Duodenal mucosa (tissue), 2 donors: ENCODE measurements around the gene WNT8B.
A peak's percentile ranks its signal among the peaks of the same experiment; 100 is the strongest.

Source experiments
- H3K27ac ChIP-seq: one replicate; pipeline ENCODE4 v1.7.0; 2013; ENCODE audit warnings: low read depth, low read length
- H3K27me3 ChIP-seq, 2 donors: one replicate each; pipeline ENCODE4 v1.7.0; 2013; ENCODE audit warnings: low read length in 2 of 2, control low read depth in 1 of 2; ENCODE audit not compliant: insufficient read depth in 2 of 2, control insufficient read depth in 1 of 2
- H3K36me3 ChIP-seq, 2 donors: one replicate each; pipeline ENCODE4 v1.7.0; 2013; ENCODE audit warnings: low read length in 2 of 2, control low read depth in 1 of 2; ENCODE audit not compliant: insufficient read depth in 2 of 2, control insufficient read depth in 1 of 2
- H3K4me1 ChIP-seq, 2 donors: one replicate each; pipeline ENCODE4 v1.7.0; 2013; ENCODE audit warnings: low read length in 2 of 2, control low read depth in 1 of 2; ENCODE audit not compliant: insufficient read depth in 2 of 2, control insufficient read depth in 1 of 2
- H3K4me3 ChIP-seq, 2 donors: one replicate each; pipeline ENCODE4 v1.7.0; 2013; ENCODE audit warnings: low read length in 2 of 2, low read depth in 1 of 2
- H3K9ac ChIP-seq, 2 donors: one replicate each; pipeline ENCODE4 v1.7.0; 2013; ENCODE audit warnings: low read length in 2 of 2, low read depth in 1 of 2
- H3K9me3 ChIP-seq, 2 donors: one replicate each; pipeline ENCODE4 v1.7.0; 2013; ENCODE audit warnings: low read length in 2 of 2, control low read depth in 1 of 2; ENCODE audit not compliant: control insufficient read depth in 1 of 2

Gene WNT8B

DNA sequence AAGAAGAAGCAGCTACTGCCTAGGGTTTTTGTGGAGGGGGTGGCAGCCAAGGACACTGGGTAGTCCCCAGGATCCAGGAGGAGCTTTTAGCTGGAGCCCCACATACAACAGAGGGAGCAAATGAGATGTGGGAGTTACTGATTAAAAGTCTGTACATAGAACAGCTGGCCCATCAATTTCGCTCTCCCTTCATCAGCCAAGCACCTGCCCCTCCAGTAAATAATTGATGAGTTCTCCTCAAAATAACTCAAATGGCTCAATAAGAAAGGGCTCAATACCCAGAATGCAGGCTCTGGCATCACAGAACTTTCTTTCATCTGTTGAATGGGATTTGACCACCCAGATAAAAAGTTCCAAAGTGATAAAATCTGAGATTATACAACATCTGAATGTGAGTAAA lies 15.1 kb upstream of the WNT8B start:
- Histone ChIP-seq H3K36me3 (no peaks in the 10 kb centered on the region), H3K9me3 (peaks cover 0 to 4% of the 10 kb centered on the region in 2 donors), H3K9ac (no peak overlapping the region), H3K27me3 (peaks cover 4 to 7% of the 10 kb centered on the region in 2 donors), H3K27ac (no peak overlapping the region), H3K4me1 (no peaks in the 10 kb centered on the region), H3K4me3 (no peak overlapping the region)

DNA sequence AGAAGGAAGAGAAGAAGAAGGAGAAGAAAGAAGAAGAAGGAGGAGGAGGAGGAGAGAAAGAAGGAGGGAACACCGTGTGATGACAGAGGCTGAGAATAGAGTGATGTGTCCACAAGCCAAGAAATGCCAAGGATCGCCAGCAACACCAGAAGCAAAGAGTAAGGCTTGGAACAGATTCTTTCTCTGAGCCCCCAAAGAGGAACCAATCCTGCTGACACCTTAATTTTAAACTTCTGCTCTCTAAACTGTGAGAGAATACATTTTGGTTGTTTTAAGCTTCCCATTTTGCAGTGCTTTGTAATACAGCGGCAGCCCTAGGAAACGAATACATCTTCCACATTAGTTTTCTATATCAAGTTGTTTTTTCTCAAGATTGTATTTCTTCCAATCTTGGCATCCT lies 13.9 kb upstream of the WNT8B start:
- Histone ChIP-seq H3K9ac (no peak overlapping the region), H3K4me1 (no peaks in the 10 kb centered on the region), H3K9me3 (peaks cover 0 to 4% of the 10 kb centered on the region in 2 donors), H3K27me3 (peaks cover 4 to 7% of the 10 kb centered on the region in 2 donors), H3K27ac (no peak overlapping the region), H3K36me3 (no peaks in the 10 kb centered on the region), H3K4me3 (no peak overlapping the region)

DNA sequence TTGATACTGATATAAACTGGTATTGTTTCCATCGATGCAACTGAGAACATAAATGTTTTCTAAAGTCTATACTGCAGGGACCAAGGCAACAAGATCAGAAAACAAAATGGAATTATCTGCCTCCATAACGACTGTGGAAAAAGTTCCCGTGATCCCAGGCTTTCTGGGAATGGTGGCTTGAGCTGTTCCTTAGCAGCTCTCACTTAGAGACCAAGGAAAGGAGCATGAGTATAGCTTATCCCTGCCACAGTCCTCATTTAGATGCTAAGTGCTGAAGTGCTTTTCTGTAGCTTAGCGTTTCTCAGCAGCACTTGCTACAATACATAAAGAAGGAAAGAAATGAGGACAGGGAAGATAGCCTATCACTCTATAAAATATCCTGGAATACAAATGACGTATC lies 5.5 kb downstream of the WNT8B start:
- Histone ChIP-seq H3K27me3 (peaks cover 5 to 6% of the 10 kb centered on the region in 2 donors), H3K4me1 (no peaks in the 10 kb centered on the region), H3K9ac (no peak overlapping the region), H3K4me3 (no peak overlapping the region), H3K27ac (no peak overlapping the region), H3K9me3 (no peaks in the 10 kb centered on the region), H3K36me3 (no peaks in the 10 kb centered on the region)

DNA sequence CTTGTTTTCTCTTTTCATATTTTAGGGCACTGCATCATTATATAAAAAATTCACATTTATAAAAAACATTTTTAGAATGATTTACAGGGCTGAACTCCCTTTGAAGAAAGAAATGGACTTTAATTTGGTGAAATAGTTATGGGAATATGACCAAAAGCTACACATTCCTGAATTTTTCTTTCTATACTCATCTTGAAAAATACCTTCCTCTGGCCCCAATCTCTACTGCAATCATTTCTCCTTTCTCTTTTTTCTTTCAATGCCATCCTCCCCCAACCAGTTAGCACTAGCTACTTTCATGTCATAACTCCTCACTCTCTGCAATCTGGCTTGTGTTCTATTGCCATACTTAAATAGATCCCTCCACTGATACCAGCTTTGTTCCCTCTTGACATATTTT lies 6.2 kb downstream of the WNT8B start:
- Histone ChIP-seq H3K4me3 (no peak overlapping the region), H3K9ac (no peak overlapping the region), H3K4me1 (no peaks in the 10 kb centered on the region), H3K9me3 (no peaks in the 10 kb centered on the region), H3K27ac (no peak overlapping the region), H3K27me3 (peaks cover 5 to 6% of the 10 kb centered on the region in 2 donors), H3K36me3 (no peaks in the 10 kb centered on the region)

DNA sequence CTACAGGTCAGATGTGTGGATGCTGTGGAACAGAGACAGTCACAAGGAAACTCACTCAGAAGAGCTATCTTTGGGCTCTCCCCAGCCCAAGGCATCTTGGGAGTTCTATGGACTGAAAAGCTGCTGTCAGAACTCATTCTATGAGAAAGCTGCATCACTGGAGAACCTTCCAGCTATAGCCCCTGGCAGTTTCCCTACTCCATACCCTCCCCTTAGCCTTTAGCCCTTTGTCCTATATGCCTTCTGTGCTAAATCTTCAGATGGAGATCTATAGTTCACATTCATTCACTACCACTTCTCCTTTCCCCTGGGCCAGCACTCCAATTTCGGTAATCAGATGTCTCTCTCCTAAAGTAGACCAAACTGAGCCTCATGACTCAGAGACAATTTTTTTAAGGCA lies 6.9 kb downstream of the WNT8B start:
- H3K4me3 ChIP-seq, result no peak overlapping the region
- H3K27ac ChIP-seq, result no peak overlapping the region
- peaks cover 5 to 6% of the 10 kb centered on the region in 2 donors for H3K27me3 ChIP-seq
- H3K36me3 ChIP-seq, result no peaks in the 10 kb centered on the region
- no peak overlapping the region for H3K9ac ChIP-seq
- no peaks in the 10 kb centered on the region for H3K4me1 ChIP-seq
- no peaks in the 10 kb centered on the region for H3K9me3 ChIP-seq

DNA sequence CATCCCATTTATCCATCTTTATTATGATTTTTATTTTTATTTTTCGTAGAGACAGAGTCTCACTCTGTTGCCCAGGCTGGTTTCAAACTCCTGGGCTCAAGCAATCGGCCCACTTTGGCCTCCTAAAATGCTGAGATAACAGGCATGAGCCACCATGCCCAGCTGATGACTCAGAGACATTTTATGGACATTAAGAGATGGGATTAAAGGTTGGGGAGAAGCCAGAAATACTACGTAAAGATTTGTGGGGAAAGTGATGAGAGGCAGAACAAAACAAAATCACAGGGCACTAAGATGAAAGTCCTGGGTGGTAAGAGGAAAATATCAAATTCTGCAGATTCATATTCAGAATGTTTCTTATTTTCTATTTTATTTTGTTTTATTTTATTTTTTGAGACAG lies 7.6 kb downstream of the WNT8B start:
- H3K4me1 ChIP-seq, result no peaks in the 10 kb centered on the region
- peaks cover 5 to 6% of the 10 kb centered on the region in 2 donors for H3K27me3 ChIP-seq
- H3K9me3 ChIP-seq, result no peaks in the 10 kb centered on the region
- H3K4me3 ChIP-seq, result no peak overlapping the region
- H3K36me3 ChIP-seq, result no peaks in the 10 kb centered on the region
- no peak overlapping the region for H3K27ac ChIP-seq
- no peak overlapping the region for H3K9ac ChIP-seq

DNA sequence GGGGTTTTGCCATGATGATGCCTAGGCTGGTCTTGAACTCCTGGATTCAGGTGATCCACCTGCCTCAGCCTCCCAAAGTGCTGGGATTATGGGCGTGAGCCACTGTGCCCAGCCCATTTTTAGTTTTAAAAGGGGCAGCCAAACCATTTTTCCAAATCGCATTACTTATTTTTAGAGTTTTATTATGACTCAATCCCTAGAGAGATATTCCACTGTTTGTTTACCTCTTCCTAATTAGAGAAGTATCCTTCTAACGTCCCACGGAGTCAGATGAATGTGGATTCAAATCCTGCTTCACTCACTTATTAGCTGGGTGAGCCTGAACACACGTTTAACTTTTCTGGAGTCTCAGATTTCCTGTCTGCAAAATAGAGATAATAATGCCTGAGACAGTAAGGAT lies 15.2 kb downstream of the WNT8B start:
- peaks cover 11 to 14% of the 10 kb centered on the region in 2 donors for H3K4me1 ChIP-seq
- H3K27ac ChIP-seq, result no peak overlapping the region
- no peaks in the 10 kb centered on the region for H3K36me3 ChIP-seq
- H3K9ac ChIP-seq, result no peak overlapping the region
- H3K9me3 ChIP-seq, result no peaks in the 10 kb centered on the region
- H3K27me3 ChIP-seq, result peaks cover 12 to 19% of the 10 kb centered on the region in 2 donors
- H3K4me3 ChIP-seq, result no peak overlapping the region

DNA sequence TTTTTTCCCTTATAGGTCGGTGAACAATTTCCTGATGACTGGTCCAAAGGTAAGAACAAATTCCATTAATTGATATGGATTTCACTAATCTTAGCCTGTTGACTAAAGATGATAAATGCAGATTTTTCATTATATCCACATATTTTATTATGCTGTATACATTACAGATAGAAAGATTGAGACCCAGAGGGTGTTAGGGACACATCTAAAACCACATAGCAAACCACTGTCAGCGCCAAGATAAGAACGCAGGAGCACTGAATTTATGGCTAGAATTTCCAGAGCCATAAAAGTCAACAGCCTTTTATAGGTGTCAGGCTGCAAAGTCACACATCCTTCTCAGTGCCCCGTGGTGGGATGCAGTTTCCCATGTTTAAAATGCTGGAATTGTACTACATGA lies 16.2 kb downstream of the WNT8B start:
- Histone ChIP-seq H3K4me3 (no peak overlapping the region), H3K27me3 (peaks cover 12 to 20% of the 10 kb centered on the region in 2 donors), H3K9ac (no peak overlapping the region), H3K36me3 (no peaks in the 10 kb centered on the region), H3K27ac (no peak overlapping the region), H3K9me3 (no peaks in the 10 kb centered on the region), H3K4me1 (peaks cover 19 to 22% of the 10 kb centered on the region in 2 donors)

DNA sequence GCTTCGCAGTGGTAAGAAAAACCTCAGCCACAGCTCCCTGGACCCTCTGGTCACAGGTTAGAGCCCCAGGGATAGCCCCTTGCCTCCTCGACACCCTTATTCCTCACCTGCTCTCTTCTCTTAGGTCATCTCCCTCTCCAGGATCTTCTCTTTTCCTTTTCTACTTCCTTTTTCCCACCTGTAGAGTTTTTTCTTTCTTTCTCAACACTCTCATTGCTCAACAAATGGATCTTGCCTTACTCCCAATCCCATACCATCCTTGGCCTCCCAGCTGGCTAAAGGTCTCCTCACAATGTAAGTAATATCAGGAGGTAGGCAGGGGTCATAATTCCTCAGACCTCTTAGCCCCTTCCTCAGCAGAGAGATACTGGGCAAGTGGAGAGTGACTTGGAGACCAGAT lies 17.2 kb downstream of the WNT8B start:
- H3K4me3 ChIP-seq, result no peak overlapping the region
- no peaks in the 10 kb centered on the region for H3K9me3 ChIP-seq
- no peak overlapping the region for H3K9ac ChIP-seq
- peaks cover 19 to 22% of the 10 kb centered on the region in 2 donors for H3K4me1 ChIP-seq
- no peak overlapping the region for H3K27ac ChIP-seq
- no peaks in the 10 kb centered on the region for H3K36me3 ChIP-seq
- H3K27me3 ChIP-seq, result peaks cover 12 to 20% of the 10 kb centered on the region in 2 donors

DNA sequence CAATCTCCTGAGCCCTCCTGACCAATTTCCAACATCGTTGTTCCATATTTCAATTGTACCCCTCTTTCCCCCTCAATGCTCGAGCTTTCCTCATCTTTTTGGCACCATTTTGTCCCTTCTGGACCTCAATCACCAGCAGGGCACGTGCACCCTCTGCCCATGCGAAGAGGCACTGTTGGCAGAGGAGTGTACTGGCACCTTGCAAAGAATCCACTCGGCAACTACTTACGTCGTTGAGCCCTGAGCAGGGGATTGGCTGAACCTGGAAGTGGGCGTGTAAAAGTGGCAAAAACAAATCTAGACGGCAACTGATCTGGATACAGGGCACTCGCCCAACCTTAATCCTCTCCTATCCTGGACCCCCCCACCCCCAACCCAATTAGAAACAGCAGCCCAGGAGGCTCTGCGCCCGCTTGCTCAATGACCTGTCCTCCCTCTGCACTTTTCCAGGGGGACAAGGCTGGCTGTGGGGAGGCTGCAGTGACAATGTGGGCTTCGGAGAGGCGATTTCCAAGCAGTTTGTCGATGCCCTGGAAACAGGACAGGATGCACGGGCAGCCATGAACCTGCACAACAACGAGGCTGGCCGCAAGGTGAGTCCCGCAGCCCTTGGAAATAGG lies 18.8 kb downstream of the WNT8B start:
- Histone ChIP-seq H3K9me3 (no peaks in the 10 kb centered on the region), H3K4me1 (peaks cover 19 to 22% of the 10 kb centered on the region in 2 donors), H3K36me3 (peaks cover 0 to 3% of the 10 kb centered on the region in 2 donors), H3K27me3 (peaks cover 12 to 20% of the 10 kb centered on the region in 2 donors), H3K9ac (peak overlapping the region in 1 of 2 donors; percentile 48), H3K27ac (no peak overlapping the region), H3K4me3 (peak overlapping the region; percentile 70 to 77)
